ENCODE results near the gene ZSCAN5C.

GRCh38 chr19:56189785-56190184 lies 12.3 kb upstream of the ZSCAN5C start:
- TF ChIP-seq, protein P1, sequence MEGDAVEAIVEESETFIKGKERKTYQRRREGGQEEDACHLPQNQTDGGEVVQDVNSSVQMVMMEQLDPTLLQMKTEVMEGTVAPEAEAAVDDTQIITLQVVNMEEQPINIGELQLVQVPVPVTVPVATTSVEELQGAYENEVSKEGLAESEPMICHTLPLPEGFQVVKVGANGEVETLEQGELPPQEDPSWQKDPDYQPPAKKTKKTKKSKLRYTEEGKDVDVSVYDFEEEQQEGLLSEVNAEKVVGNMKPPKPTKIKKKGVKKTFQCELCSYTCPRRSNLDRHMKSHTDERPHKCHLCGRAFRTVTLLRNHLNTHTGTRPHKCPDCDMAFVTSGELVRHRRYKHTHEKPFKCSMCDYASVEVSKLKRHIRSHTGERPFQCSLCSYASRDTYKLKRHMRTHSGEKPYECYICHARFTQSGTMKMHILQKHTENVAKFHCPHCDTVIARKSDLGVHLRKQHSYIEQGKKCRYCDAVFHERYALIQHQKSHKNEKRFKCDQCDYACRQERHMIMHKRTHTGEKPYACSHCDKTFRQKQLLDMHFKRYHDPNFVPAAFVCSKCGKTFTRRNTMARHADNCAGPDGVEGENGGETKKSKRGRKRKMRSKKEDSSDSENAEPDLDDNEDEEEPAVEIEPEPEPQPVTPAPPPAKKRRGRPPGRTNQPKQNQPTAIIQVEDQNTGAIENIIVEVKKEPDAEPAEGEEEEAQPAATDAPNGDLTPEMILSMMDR (IDR thresholded peaks at IDR 0.05) = no peak
- no peak for TF ChIP-seq ZFX (IDR thresholded peaks at IDR 0.05; ENCODE audit: borderline replicate concordance)
